Measurements from ENCODE around the gene TOR3A. TPM values are rescaled to one million over a fixed set of nuclear protein-coding genes. Genes with fewer than 3 reads are reported as not detected.
"Not testable (repeated sequence)": the region's sequence is repeated elsewhere in the genome, so short reads cannot be mapped to it uniquely, and the experiment has no call there.

The TOR3A gene
- total RNA-seq, 1 donor from 2014 or later = 41.6 TPM

DNA sequence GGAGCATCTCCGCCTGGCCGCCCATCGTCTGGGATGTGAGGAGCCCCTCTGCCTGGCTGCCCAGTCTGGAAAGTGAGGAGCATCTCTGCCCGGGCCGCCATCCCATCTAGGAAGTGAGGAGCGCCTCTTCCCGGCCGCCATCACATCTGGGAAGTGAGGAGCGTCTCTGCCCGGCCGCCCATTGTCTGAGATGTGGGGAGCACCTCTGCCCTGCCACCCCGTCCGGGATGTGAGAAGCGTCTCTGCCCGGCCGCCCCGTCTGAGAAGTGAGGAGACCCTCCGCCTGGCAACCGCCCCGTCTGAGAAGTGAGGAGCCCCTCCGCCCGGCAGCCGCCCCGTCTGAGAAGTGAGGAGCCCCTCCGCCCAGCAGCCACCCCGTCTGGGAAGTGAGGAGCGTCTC, 53.3 kb downstream of the TOR3A start:
- H3K36me3 Mint-ChIP-seq (ENCODE audit: low read depth); H3K27ac Mint-ChIP-seq; H3K4me3 Mint-ChIP-seq; intact Hi-C loops (cut with micrococcal nuclease); H3K27me3 Mint-ChIP-seq; DNase-seq; H3K9me3 Mint-ChIP-seq: not testable (repeated sequence)
- H3K4me1 Mint-ChIP-seq = peaks cover 13% of the 10 kb centered on the region

DNA sequence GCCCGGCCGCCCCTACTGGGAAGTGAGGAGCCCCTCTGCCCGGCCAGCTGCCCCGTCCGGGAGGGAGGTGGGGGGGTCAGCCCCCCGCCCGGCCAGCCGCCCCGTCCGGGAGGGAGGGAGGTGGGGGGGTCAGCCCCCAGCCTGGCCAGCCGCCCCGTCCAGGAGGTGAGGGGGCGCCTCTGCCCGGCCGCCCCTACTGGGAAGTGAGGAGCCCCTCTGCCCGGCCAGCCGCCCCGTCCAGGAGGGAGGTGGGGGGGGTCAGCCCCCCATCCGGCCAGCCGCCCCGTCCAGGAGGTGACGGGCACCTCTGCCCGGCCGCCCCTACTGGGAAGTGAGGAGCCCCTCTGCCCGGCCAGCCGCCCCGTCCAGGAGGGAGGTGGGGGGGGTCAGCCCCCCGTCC, 53.8 kb downstream of the TOR3A start:
- H3K36me3 Mint-ChIP-seq (ENCODE audit: low read depth); H3K27ac Mint-ChIP-seq; intact Hi-C loops (cut with micrococcal nuclease): not testable (repeated sequence)

GRCh38 chr1:179137617-179138255, 55.9 kb downstream of the TOR3A start:
- no peak for DNase-seq
- Mint-ChIP-seq H3K36me3 (ENCODE audit: low read depth) (peaks cover 2% of the 10 kb centered on the region), H3K4me1 (peaks cover 21% of the 10 kb centered on the region), H3K27me3 (no peaks in the 10 kb centered on the region), H3K27ac (no peak overlapping the region), H3K4me3 (no peak overlapping the region), H3K9me3 (no peaks in the 10 kb centered on the region)
- intact Hi-C loops (cut with micrococcal nuclease) = no loop called here

More for the DNA sequence above, 53.8 kb downstream of the TOR3A start:
- H3K4me1 Mint-ChIP-seq = peaks cover 13% of the 10 kb centered on the region
- H3K9me3 Mint-ChIP-seq, H3K4me3 Mint-ChIP-seq, DNase-seq, H3K27me3 Mint-ChIP-seq: not testable (repeated sequence)

DNA sequence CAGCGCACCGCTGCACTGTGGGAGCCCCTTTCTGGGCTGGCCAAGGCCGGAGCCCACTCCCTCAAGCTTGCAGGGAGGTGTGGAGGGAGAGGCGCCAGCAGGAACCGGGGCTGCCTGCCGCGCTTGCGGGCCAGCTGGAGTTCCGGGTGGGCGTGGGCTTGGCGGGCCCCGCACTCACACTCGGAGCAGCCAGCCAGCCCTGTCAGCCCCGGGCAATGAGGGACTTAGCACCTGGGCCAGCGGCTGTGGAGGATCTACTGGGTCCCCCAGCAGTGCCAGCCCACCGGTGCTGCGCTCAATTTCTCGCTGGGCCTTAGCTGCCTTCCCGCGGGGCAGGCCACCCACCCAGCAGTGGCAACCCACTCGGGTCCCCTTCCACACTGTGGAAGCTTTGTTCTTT, 56.9 kb downstream of the TOR3A start:
- H3K36me3 Mint-ChIP-seq (ENCODE audit: low read depth); DNase-seq; intact Hi-C loops (cut with micrococcal nuclease); H3K9me3 Mint-ChIP-seq; H3K27me3 Mint-ChIP-seq; H3K27ac Mint-ChIP-seq; H3K4me3 Mint-ChIP-seq: not testable (repeated sequence)
- H3K4me1 Mint-ChIP-seq = peaks cover 25% of the 10 kb centered on the region

GRCh38 chr1:179141592-179142251, 59.9 kb downstream of the TOR3A start:
- Mint-ChIP-seq H3K27me3 (no peaks in the 10 kb centered on the region), H3K36me3 (ENCODE audit: low read depth) (peaks cover 2% of the 10 kb centered on the region), H3K4me1 (peaks cover 28% of the 10 kb centered on the region), H3K9me3 (no peaks in the 10 kb centered on the region), H3K4me3 (peak overlapping the region; percentile 74), H3K27ac (peak overlapping the region; percentile 88)
- intact Hi-C loops (cut with micrococcal nuclease) = loop anchor here (1.0 to 5.0 kb wide), 6 partner anchors 12 to 741 kb away; partner anchors contain the start of genes FAM20B, SOAT1, TOR1AIP1 and TOR3A
- no peak for DNase-seq

DNA sequence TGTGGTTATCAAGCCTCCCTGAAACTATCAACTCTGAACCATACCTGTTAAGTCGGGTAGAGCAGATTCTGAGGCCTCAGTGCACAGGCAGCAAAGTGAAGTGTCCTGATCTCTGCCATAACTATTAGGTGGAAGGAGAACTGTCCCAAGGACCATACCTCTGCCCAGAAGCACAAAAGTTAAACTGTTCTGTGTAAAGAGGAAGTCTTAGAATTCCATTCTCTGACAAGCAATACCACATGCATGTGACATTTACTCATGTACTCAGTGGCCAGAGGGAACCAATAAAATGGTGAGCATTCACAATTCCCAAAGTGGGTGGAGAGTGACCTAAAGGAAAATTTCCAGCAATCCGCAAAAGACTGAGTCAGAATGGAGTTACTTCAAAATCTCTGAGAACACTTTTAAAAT, 61.0 kb downstream of the TOR3A start:
- Mint-ChIP-seq H3K36me3 (ENCODE audit: low read depth) (peaks cover 2% of the 10 kb centered on the region), H3K9me3 (no peaks in the 10 kb centered on the region), H3K4me3 (peak overlapping the region; percentile 63), H3K4me1 (peaks cover 30% of the 10 kb centered on the region), H3K27me3 (no peaks in the 10 kb centered on the region), H3K27ac (peak overlapping the region; percentile 81)
- DNase-seq = no peak
- intact Hi-C loops (cut with micrococcal nuclease) = loop anchor here (1.0 to 5.0 kb wide), 6 partner anchors 14 to 739 kb away; partner anchors contain the start of genes FAM20B, SOAT1, TOR1AIP1 and TOR3A

- Mint-ChIP-seq H3K27ac (no peak overlapping the region), H3K27me3 (no peaks in the 10 kb centered on the region), H3K9me3 (no peaks in the 10 kb centered on the region), H3K4me3 (no peak overlapping the region), H3K36me3 (ENCODE audit: low read depth) (peaks cover 2% of the 10 kb centered on the region), H3K4me1 (peaks cover 30% of the 10 kb centered on the region)
- no peak for DNase-seq
- intact Hi-C loops (cut with micrococcal nuclease) = loop anchor here (5.0 kb wide), 4 partner anchors 61 to 739 kb away; partner anchors contain the start of genes FAM20B, SOAT1, TOR1AIP1 and TOR3A
Observed at GRCh38 chr1:179143322-179143721, 61.5 kb downstream of the TOR3A start.

GRCh38 chr1:179144626-179145025, 62.8 kb downstream of the TOR3A start:
- H3K36me3 Mint-ChIP-seq (ENCODE audit: low read depth) = no peaks in the 10 kb centered on the region
- H3K27me3 Mint-ChIP-seq = no peaks in the 10 kb centered on the region
- H3K4me3 Mint-ChIP-seq = no peak overlapping the region
- intact Hi-C loops (cut with micrococcal nuclease) = loop anchor here (5.0 kb wide), 4 partner anchors 62 to 738 kb away; partner anchors contain the start of genes FAM20B, SOAT1, TOR1AIP1 and TOR3A
- H3K27ac Mint-ChIP-seq = no peak overlapping the region
- no peaks in the 10 kb centered on the region for H3K9me3 Mint-ChIP-seq
- no peak for DNase-seq
- H3K4me1 Mint-ChIP-seq = peaks cover 30% of the 10 kb centered on the region

- H3K9me3 Mint-ChIP-seq = no peaks in the 10 kb centered on the region
- DNase-seq = no peak
- H3K27me3 Mint-ChIP-seq = no peaks in the 10 kb centered on the region
- no peaks in the 10 kb centered on the region for H3K36me3 Mint-ChIP-seq (ENCODE audit: low read depth)
- H3K4me3 Mint-ChIP-seq = no peak overlapping the region
- H3K4me1 Mint-ChIP-seq = peaks cover 23% of the 10 kb centered on the region
- intact Hi-C loops (cut with micrococcal nuclease) = no loop called here
- H3K27ac Mint-ChIP-seq = no peak overlapping the region
Observed at GRCh38 chr1:179145521-179145920, 63.7 kb downstream of the TOR3A start.

Other genes starting within 250 kb of the TOR3A start
- not detected in 2 replicates for gene ANGPTL1, start 211.0 kb upstream of the TOR3A start, total RNA-seq
- 40.4 and 45.2 TPM in 2 replicates for gene FAM20B, start 56.2 kb upstream of the TOR3A start, total RNA-seq
- gene ABL2, start 147.6 kb downstream of the TOR3A start, total RNA-seq = 9.9 and 11.1 TPM in 2 replicates
- 52.2 and 54.4 TPM in 2 replicates for gene SOAT1, start 211.7 kb downstream of the TOR3A start, total RNA-seq

All from activated CD4-positive, alpha-beta T cell treated with anti-CD3 and anti-CD28 coated beads, Interleukin-2, amount 10 ng/mL, durations not matched to agents 24 days and 14 days (primary cell).